Heart left ventricle (tissue), 13 donors: ENCODE measurements around the gene RNF123.

Experiments used
- POLR2A ChIP-seq, 2 donors: fragments of 450-650 bp; IDR thresholded peaks; one replicate each; pipeline ENCODE4 v1.6.1; 2017; ENCODE audit warnings: antibody characterized with exemption in 2 of 2, mild to moderate bottlenecking in 2 of 2, moderate library complexity in 2 of 2
- TF ChIP-seq, protein P1 (sequence below), 12 donors: fragments of 200-600 bp; sonication (generic) in 4 of 12; IDR thresholded peaks; one replicate each; pipeline versions ENCODE4 v1.5.0 to v1.8.0; 2018 to 2022; ENCODE audit warnings: antibody characterized with exemption in 12 of 12, mild to moderate bottlenecking in 5 of 12
- donor health status: ischemic (EF 13 %, LVEDD 7.1; RV severe dilation, severe dysfunction).
- donor health status: DM: no; HTN: yes; CAD: no.
- donor health status: DM: no; HTN: no; CAD: no.
- donor health status: ischemic (EF 25% LVEDD 6.9; RV normal size, moderate dysfunction).
- donor health status: ischemic (EF 25% LVEDD 5.7; RV mildly dilated, moderate dysfunction).
- donor health status: ischemic (EF 35%, LVEDD 5.7; RV mildly dilated, moderate dysfunction).
- donor health status: nonischemic (EF 11% LVEDD 7.7; RV severe dilation, severe dysfunction).
- donor health status: DM: yes; HTN: yes; CAD: no.
- donor health status: PGD.
- donor health status: ischemic (EF 29% LVEDD 5.4; RV normal size, mild dysfunction).
- donor health status: nonischemic (EF 23%, LVEDD 6.1; RV moderate dilation, normal function).

DNA sequence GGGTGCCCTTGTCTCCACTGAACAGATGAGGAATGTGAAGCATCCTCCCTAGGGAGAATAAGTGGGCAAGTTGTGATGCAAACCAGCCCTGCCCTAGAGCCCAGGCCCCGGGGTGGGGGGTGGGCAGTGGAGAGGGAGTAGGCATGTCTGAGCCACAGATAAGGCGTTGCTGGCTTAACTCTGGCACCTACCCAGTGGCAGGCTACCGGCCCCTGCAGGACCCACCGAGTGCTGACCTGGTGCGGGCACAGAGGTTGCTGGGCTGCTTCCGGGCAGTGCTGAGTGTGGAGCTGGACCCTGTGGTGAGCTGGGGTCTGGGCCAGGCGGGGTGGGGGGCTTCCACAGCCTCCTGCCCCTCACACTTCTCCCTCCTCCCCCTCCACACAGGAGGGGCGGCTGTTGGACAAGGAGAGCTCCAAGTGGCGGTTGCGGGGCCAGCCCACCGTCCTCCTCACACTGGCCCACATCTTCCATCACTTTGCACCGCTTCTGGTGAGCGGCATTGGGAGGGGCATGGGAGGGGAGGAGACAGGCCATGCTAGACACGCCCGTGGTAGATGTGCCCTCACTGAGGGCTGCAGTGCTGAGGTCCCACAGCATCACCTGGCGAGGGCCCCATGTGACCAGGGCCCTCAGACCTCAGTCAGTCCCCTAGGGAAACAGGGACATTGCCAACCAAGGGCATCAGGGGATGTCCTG, 10.1 kb downstream of the RNF123 start:
- TF ChIP-seq, protein P1, sequence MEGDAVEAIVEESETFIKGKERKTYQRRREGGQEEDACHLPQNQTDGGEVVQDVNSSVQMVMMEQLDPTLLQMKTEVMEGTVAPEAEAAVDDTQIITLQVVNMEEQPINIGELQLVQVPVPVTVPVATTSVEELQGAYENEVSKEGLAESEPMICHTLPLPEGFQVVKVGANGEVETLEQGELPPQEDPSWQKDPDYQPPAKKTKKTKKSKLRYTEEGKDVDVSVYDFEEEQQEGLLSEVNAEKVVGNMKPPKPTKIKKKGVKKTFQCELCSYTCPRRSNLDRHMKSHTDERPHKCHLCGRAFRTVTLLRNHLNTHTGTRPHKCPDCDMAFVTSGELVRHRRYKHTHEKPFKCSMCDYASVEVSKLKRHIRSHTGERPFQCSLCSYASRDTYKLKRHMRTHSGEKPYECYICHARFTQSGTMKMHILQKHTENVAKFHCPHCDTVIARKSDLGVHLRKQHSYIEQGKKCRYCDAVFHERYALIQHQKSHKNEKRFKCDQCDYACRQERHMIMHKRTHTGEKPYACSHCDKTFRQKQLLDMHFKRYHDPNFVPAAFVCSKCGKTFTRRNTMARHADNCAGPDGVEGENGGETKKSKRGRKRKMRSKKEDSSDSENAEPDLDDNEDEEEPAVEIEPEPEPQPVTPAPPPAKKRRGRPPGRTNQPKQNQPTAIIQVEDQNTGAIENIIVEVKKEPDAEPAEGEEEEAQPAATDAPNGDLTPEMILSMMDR (IDR thresholded peaks at IDR 0.05) = no peak
- no peak for TF ChIP-seq POLR2A (IDR thresholded peaks at IDR 0.05)
